ENCODE results near the gene PNMA1. TPM values are rescaled to one million over a fixed set of nuclear protein-coding genes. Genes with fewer than 3 reads are reported as not detected.

Gene PNMA1, protein sequence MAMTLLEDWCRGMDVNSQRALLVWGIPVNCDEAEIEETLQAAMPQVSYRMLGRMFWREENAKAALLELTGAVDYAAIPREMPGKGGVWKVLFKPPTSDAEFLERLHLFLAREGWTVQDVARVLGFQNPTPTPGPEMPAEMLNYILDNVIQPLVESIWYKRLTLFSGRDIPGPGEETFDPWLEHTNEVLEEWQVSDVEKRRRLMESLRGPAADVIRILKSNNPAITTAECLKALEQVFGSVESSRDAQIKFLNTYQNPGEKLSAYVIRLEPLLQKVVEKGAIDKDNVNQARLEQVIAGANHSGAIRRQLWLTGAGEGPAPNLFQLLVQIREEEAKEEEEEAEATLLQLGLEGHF
- 10 to 100 TPM; 17.1 to 18.3 TPM for total RNA-seq

DNA sequence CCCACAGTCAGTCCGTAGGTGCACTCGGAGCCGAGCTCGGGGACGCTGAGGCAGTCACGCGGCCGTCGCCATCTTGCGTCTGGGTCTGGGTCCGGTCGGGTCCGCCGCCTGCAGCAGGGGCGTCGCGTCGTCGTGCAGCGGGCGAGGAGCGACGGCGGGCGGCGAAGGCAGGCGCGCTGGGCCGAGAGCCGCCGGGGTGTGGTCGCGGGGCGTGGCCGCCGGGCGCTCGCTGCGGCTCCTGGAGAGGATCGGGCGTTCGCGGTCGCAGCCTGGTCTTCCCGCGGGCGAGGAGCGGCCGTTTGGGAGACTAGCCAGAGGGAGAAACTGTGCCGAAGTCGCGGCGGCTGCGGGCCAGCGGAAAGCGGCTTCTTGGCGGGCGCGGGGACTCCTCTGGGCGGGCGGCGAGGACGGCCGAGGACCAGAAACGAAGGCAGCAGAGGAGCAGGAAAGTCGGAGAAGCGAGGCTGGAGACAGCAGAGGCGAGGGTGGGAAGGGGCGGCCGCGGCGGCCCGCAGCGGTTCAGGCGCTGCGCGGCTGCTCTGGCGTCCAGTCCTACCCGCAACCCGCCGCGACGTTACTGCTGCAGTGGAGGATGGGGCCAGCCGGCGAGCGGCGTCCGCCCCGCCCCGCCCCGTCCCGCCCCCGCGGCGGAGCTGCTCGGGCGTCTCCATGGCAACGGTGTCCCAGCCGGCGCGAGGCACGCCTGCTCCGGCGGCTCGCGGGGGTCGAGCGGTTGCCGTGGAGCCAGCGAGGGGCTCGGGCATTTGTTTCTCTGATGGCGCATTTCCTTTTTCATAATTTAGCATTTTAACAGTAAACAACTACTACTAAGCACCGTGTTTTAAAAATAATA lies at the start of gene PNMA1:
Gene PNMA1 (minus strand): TSS at position 582 of the 853 bp plus-strand sequence. CDS start 745 bp downstream, outside the sequence.
- DNase-seq (ENCODE audit: low spot score) = peak; percentile 87

DNA sequence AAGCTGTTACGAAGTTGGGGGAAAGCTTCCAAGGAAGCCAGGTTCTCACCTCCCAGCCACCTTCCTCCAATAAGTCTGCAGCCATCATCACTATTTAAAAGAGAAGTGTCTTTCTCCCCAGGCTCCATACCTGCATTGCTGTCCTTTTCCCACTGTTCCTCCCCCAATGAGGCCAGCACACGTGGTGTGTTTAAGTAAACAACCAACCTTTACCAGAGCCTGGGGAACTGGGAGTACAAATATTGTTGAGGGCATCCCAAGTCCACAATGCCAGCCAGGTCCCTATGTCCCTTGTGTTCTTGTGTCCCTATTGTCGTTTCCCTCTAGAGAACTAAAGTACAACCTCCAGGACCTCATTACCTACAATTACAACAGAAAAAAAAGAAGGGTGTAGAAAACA lies 49.2 kb upstream of the PNMA1 start:
- H3K36me3 ChIP-seq = no peaks in the 10 kb centered on the region
- H3K4me3 ChIP-seq = no peak overlapping the region
- H3K27me3 ChIP-seq = no peaks in the 10 kb centered on the region
- H3K27ac ChIP-seq = peak overlapping the region; percentile 95 to 99
- H3K4me1 ChIP-seq = peaks cover 0 to 88% of the 10 kb centered on the region in 2 donors
- no peaks in the 10 kb centered on the region for H3K9me3 ChIP-seq
- TF ChIP-seq, protein P1, sequence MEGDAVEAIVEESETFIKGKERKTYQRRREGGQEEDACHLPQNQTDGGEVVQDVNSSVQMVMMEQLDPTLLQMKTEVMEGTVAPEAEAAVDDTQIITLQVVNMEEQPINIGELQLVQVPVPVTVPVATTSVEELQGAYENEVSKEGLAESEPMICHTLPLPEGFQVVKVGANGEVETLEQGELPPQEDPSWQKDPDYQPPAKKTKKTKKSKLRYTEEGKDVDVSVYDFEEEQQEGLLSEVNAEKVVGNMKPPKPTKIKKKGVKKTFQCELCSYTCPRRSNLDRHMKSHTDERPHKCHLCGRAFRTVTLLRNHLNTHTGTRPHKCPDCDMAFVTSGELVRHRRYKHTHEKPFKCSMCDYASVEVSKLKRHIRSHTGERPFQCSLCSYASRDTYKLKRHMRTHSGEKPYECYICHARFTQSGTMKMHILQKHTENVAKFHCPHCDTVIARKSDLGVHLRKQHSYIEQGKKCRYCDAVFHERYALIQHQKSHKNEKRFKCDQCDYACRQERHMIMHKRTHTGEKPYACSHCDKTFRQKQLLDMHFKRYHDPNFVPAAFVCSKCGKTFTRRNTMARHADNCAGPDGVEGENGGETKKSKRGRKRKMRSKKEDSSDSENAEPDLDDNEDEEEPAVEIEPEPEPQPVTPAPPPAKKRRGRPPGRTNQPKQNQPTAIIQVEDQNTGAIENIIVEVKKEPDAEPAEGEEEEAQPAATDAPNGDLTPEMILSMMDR (IDR thresholded peaks at IDR 0.05) = no peak
- no peak for DNase-seq (ENCODE audit: low spot score)

More for the DNA sequence above, at the start of gene PNMA1:
- peak within 1 kb of the TSS; percentile 82 to 88 for H3K4me3 ChIP-seq
- peaks cover 0 to 47% of the 10 kb centered on the region in 2 donors for H3K4me1 ChIP-seq
- H3K27me3 ChIP-seq = no peaks in the 10 kb centered on the region
- TF ChIP-seq, protein P1 (IDR thresholded peaks at IDR 0.05) = peak in 1 of 2 donors; percentile 12
- H3K36me3 ChIP-seq = peaks cover 22% of the 10 kb centered on the region
- H3K27ac ChIP-seq = peak within 1 kb of the TSS; percentile 90 to 92
- H3K9me3 ChIP-seq = no peaks in the 10 kb centered on the region

DNA sequence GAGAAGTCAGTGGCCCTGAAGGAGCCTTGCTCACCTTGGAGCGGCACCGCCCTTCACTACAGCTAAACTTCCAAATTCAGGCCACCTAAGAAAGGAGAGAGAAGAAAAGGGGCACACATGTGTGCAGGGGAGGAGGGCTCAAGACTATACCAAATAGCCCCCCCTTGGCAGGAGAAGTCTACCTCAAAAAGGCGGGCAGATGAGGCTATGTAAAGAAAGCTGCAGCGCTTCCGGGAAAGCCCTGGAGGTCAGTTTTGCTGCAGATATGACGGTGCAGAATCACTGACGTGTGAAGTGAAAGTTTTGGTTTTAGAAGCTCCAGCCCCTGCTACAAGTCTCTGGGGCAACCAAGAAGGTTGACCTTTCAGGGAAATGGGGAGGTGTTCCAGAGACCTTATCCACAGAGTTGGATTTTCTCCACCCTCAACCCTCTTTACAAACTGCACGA lies 48.2 kb upstream of the PNMA1 start:
- TF ChIP-seq, protein P1 (IDR thresholded peaks at IDR 0.05) = no peak
- no peaks in the 10 kb centered on the region for H3K9me3 ChIP-seq
- H3K4me3 ChIP-seq = no peak overlapping the region
- DNase-seq (ENCODE audit: low spot score) = no peak
- no peaks in the 10 kb centered on the region for H3K36me3 ChIP-seq
- H3K27ac ChIP-seq = peak overlapping the region; percentile 95 to 99
- peaks cover 0 to 88% of the 10 kb centered on the region in 2 donors for H3K4me1 ChIP-seq
- no peaks in the 10 kb centered on the region for H3K27me3 ChIP-seq

DNA sequence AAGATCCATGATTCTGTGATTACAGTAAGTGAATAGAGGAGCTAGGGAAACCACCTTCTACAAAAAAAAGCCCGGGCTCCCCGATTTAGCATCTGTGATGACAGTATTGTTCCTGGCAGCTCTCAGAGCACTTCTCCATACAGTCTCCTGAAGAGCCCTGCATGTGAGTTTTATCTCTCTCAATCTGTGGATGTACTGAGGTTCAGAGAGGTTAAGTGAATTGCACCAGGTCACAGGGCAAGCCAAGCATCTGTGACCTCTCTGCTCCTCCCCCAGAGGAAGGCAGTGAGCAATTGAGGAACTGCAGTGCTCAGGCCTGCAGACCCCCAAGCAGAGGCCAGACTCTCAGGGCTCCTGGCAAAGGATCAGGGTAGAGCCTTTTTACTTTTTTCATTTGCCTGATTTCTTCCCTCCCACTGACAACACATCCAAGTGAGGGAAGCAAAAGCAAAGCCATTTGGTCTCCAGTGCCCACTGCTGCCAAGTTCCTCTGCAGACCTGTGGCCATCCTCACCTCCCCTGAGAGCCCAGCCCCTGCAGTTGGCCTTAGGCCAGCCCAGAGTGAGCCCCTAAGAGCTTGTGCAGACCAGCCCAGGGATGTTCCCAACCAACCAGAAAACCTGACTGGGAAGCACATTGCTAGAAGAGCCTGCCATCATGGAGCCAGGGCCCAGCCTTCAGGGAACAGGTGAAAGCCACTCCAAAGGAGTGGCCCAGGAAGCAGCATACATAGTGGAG lies 47.6 kb upstream of the PNMA1 start:
- H3K4me3 ChIP-seq = no peak overlapping the region
- no peak for DNase-seq (ENCODE audit: low spot score)
- H3K4me1 ChIP-seq = peaks cover 0 to 88% of the 10 kb centered on the region in 2 donors
- H3K27ac ChIP-seq = peak overlapping the region; percentile 95 to 99
- TF ChIP-seq, protein P1 (IDR thresholded peaks at IDR 0.05) = no peak
- H3K36me3 ChIP-seq = no peaks in the 10 kb centered on the region
- H3K27me3 ChIP-seq = no peaks in the 10 kb centered on the region
- no peaks in the 10 kb centered on the region for H3K9me3 ChIP-seq
